Endothelial cell of hepatic sinusoid (primary cell): ENCODE results near the gene GMPPA.

Experiments
- in situ Hi-C: cut with HindIII; loops from 2 replicates; pipeline ENCODE4 v1.10.0; 2017; ENCODE audit warnings: low sequenced_read_pairs

The GMPPA gene

GRCh38 chr2:219517954-219518778 is 19.5 kb downstream of the GMPPA start:
- in situ Hi-C loops, result no loop called here

- in situ Hi-C loops, result no loop called here
Observed at GRCh38 chr2:219519526-219519916, 20.8 kb downstream of the GMPPA start.

GRCh38 chr2:219520079-219520478 is 21.4 kb downstream of the GMPPA start:
- in situ Hi-C loops, result no loop called here

GRCh38 chr2:219521066-219521880 is 22.6 kb downstream of the GMPPA start:
- in situ Hi-C loops, result no loop called here

GRCh38 chr2:219522111-219523030 is 23.7 kb downstream of the GMPPA start:
- in situ Hi-C loops, result no loop called here

- in situ Hi-C loops, result no loop called here
Observed at GRCh38 chr2:219523031-219523671, 24.5 kb downstream of the GMPPA start.

- in situ Hi-C loops, result no loop called here
Observed at GRCh38 chr2:219524817-219525216, 26.1 kb downstream of the GMPPA start.

GRCh38 chr2:219525533-219526232 is 27.0 kb downstream of the GMPPA start:
- in situ Hi-C loops, result no loop called here

GRCh38 chr2:219526320-219527075 is 27.8 kb downstream of the GMPPA start:
- in situ Hi-C loops, result no loop called here

- in situ Hi-C loops, result no loop called here
Observed at GRCh38 chr2:219527076-219527394, 28.3 kb downstream of the GMPPA start.

GRCh38 chr2:219527472-219527871 is 28.8 kb downstream of the GMPPA start:
- in situ Hi-C loops, result no loop called here

GRCh38 chr2:219530048-219530963 is 31.6 kb downstream of the GMPPA start:
- in situ Hi-C loops, result no loop called here

- in situ Hi-C loops, result no loop called here
Observed at GRCh38 chr2:219531639-219532377, 33.1 kb downstream of the GMPPA start.

GRCh38 chr2:219532378-219532649 is 33.6 kb downstream of the GMPPA start:
- in situ Hi-C loops, result no loop called here

- in situ Hi-C loops, result no loop called here
Observed at GRCh38 chr2:219533930-219534661, 35.4 kb downstream of the GMPPA start.

GRCh38 chr2:219536425-219536824 is 37.7 kb downstream of the GMPPA start:
- in situ Hi-C loops, result no loop called here

GRCh38 chr2:219536967-219537366 is 38.3 kb downstream of the GMPPA start:
- in situ Hi-C loops, result no loop called here
